Uterus (tissue), 2 donors: Measurements from ENCODE around the gene EFHD1.

Source experiments
- CTCF ChIP-seq, 4 experiments: fragments of 200-600 bp in 2 of 4; fragments of 450-650 bp in 2 of 4; sonication (generic) in 2 of 4; IDR thresholded peaks; one replicate each; pipeline ENCODE4 v1.5.1; 2016 to 2019; ENCODE audit warnings: antibody characterized with exemption in 4 of 4, mild to moderate bottlenecking in 2 of 4, moderate library complexity in 1 of 4
- POLR2A ChIP-seq, 2 donors: fragments of 450-650 bp; IDR thresholded peaks; one replicate each; pipeline ENCODE4 v1.6.1; 2016; ENCODE audit warnings: antibody characterized with exemption in 2 of 2, mild to moderate bottlenecking in 1 of 2, moderate library complexity in 1 of 2

- TF ChIP-seq CTCF (IDR thresholded peaks at IDR 0.05) (no peak), POLR2A (IDR thresholded peaks at IDR 0.05) (no peak)
These were observed 48.1 kb downstream of the EFHD1 start for GRCh38 chr2:232681527-232681926.
